GM21576 (cell line): ENCODE measurements around the gene STPG1.

Experiments used
- ATAC-seq: cut with Tn5 transposase; IDR thresholded peaks from one replicate; pipeline ENCODE4 v1.9.1; 2021; ENCODE audit warnings: mild to moderate bottlenecking, moderate library complexity; ENCODE audit not compliant: unreplicated experiment

The STPG1 gene

GRCh38 chr1:24427545-24427862 lies 13.9 kb upstream of the STPG1 start:
- no peak for ATAC-seq

DNA sequence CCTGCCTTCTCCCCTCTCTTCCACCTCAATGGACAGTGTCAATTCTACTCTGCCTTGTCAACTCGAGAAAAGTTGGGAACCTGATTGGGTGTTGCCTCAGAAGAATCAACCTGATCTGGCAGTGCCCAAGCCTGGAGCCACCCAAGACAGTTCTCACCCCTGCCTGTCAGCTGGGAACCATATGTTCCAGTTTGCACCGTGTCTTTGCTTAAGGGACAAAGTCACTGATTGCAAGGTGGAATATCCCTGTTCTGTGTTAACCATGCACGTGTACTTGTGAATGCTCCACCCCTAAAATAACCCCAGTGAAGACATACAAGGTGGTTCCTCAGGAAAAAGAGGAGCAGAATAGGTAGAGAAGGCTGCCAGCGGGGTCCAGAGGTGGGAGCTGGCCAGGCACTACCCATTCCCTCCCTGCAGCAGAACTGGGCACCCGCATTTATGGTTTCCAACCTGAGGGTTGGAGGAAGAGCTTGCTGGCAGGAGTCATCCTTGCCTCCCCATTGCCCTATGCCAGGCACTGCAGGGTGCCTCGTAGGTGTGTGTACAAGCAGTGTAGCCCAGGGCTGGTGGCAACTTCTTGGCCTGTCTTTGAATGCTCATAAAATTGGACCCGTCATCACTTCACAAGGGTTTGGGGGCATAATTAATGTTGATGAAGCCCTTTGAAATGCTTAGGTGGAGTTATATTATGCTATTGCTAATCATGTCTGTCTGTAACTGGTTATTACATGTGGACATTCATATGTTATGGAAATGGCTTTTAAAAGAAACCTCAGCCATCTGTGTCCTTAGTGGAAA lies 13.4 kb upstream of the STPG1 start:
- no peak for ATAC-seq

DNA sequence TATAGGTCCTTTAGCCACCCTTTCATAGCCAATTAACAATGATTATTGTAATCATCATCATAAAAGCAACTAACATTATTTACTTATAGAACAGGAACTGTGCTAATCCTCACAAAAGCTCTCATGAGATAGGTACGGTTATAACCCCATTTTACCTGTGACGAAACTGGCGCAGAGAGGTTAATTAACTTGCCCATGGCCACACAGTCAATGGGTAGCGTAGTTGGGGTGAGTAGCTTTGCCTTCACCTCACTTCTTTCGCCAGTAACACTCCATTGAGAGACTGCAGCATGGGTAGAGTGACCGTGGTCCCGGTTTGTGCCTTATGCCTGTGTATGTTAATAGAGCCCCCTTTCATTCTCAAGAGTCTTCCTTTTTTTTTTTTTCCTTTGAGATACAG lies 12.3 kb upstream of the STPG1 start:
- no peak for ATAC-seq

DNA sequence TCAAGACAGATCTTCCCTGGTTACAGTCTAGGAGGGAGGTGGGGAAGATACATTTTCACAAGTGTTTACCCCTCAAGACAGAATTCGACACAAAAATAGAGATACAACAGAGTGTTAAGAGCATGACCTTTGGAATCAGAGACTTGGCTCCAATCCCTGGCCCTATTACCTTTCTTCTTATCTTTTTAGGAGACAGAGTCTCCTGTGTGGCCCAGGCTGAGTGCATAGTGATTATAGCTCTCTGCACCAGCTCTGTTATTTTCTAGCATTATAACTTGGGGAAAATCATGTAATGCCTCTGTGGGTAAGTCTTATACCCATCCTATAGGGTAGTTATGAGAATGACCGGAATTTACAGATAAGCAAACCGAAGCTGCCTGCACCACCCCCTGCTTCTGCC lies 11.9 kb upstream of the STPG1 start:
- no peak for ATAC-seq

- no peak for ATAC-seq
These were observed 11.4 kb upstream of the STPG1 start for GRCh38 chr1:24424990-24425389.

DNA sequence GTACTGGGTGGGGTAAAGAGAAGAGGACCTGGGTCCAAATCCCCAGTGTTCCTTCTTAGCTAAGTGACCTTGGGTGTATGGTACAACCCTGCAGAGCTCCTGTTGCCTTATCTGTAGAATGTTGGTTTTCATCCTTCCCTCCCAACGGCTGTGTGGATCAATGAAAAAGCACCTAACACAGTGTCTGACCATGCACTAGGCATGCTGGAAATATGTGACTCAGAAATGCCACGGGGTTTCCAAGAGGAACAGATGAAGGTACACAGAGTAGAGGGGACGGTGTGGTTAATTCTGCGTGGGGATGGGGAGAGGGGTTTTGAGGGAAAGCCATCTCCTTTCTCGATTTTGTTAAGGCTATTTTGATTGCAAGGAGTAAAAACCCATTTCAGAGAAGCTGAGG lies 10.6 kb upstream of the STPG1 start:
- ATAC-seq, result no peak

DNA sequence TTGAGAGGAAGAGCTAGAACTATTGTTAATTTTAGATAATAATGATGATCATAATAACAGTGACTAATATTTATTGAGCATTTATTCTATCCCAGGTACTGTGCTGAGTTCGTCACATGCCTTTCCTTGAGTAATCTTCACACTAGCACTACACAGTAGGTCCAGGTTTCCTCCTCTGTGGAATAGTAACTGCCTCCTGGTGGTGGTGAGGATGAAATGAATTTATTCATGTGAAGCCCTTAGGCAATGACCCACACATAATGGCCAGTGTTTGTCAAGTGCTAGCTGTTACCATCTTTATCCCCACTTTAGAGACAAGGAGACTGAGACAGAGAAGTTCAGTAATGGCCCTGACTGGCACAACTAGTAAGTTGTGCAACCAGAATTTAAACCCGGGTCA lies 7.9 kb upstream of the STPG1 start:
- no peak for ATAC-seq

DNA sequence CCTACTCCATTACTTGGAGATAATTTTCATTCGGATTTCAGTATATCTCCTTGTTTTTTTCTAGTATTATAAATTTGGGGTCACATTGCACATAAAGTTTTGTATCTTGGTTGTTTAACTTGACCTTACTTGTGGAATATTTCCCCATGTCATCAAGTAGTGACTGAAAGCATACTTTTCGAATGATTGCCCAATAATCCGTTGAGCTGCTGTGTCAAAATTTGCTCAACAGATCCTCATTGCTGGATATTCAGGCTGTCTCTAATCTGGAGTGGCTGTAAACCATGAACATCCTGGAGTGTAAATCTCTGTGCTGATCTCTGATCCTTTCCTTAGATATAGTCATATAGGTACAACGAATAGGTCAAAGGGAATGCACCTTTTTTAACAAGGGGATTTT lies 7.0 kb upstream of the STPG1 start:
- no peak for ATAC-seq

GRCh38 chr1:24418898-24419628 lies 5.5 kb upstream of the STPG1 start:
- ATAC-seq, result no peak

DNA sequence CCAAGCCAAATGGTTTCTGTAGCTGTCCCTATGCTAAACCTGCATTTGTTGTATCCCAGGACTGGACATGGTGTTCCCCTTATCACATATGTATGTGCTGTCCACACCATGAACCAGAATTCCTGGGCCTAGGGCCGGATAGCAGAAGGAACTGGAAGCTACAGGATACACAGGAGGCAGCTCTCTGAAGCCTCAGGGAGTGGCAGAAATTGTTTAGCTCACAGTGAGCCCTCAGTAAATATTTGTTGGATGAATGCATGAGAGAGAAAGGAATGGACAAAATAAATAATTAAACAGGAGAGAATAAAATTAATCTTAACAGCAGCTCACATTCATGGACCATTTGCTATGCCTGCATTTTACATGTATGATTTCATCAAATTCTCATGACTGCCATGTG lies 4.1 kb upstream of the STPG1 start:
- no peak for ATAC-seq

DNA sequence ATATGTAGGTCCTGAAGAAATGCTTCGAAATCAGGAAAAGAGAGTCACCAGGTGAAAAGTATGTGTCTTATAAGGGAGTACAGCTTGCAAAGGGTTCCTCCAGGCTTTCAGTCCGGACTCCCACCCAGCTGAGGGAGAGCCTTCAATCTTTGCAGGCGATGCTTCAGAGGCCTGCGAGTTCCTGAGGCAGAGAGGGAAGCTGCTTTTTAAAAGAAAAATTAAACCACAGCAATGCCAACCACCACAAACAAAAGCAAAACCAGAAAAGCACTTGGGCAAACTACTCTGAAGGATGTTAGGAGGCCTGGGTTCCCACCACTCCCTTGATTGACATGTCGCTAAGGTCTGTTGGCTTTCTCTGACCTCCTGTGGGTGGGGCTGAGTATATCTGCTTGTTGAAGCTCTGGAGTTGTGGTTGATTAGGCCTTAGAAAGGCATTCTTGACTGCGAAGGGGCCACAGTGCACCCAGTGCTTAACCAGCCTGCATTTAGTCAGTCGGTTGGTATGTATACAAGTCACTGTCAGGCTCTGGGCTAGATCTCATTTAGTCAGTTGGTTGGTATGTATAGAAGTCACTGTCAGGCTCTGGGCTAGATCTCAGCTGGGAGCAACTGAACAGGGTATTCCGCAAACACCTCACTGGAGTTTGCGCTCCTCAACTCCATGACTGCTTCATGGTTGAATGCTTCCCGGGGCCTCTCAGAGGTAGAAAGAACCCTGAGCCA lies 3.2 kb upstream of the STPG1 start:
- no peak for ATAC-seq

- ATAC-seq, result peak; percentile 5
These were observed 2.5 kb upstream of the STPG1 start for GRCh38 chr1:24415910-24416665.

- ATAC-seq, result peak; percentile 93
These were observed 1.8 kb upstream of the STPG1 start, which contains the start of gene NIPAL3 for GRCh38 chr1:24415334-24415909. TSS of gene NIPAL3 (plus strand) at chr1:24415802. CDS start at chr1:24419548, 3,746 bp downstream.

- no peak for ATAC-seq
These were observed 1.3 kb upstream of the STPG1 start for GRCh38 chr1:24414775-24415333.

DNA sequence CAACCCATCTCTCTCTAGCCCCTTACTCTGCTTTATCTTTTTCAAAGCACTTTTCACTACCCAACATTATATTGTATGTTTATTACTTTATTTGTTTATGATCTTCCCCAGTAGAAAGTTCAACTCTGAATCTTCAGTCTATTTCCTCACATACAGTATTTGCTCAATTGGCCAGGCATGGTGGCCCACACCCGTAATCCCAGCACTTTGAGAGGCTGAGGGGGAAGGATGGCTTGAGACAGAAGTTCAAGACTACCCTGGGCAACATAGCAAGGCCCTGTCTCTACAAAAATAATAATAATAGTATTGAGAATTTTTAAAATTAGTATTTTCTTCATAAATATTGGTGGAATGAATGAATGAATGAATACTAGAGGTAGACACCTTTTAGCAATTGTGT lies 1.2 kb downstream of the STPG1 start:
- ATAC-seq, result no peak

GRCh38 chr1:24411963-24412362 lies 1.6 kb downstream of the STPG1 start:
- ATAC-seq, result no peak

DNA sequence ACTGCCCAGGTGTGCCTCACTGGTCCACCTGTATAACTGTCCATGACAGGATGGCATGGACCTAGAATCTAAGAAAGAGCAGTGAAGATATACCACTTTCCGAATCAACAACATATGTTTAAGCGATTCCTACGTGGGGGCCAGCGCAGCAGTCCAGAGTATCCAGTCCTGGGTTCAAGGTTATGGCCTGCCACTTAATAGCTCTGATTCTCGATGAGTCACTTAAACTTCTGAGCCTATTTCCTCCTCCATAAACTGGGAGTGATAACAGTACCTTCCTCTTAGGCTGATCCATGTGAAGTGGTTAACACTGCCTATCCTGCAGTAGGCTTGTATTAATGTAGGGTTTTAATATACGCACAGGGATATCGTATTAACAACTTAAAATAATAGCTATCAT lies 2.8 kb downstream of the STPG1 start:
- ATAC-seq, result no peak

GRCh38 chr1:24409535-24409934 lies 4.0 kb downstream of the STPG1 start:
- ATAC-seq, result no peak

DNA sequence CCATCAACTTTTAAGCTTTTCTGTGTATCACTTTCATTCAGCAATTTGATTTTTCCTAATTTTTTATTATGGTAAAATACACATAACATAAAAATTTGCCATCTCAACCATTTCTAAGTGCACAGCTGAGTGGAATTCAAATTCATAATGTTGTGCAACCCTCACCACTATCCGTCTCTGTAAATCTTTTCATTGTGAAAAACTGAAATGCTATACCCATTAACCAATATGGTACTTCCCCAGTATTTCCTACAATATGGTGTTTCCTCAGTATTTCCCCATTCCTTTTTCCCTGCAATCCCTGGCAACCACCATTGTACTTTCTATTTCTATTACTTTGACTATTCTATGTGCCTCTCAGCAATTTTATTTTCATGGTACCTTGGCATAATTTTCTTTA lies 6.8 kb downstream of the STPG1 start:
- ATAC-seq, result no peak

DNA sequence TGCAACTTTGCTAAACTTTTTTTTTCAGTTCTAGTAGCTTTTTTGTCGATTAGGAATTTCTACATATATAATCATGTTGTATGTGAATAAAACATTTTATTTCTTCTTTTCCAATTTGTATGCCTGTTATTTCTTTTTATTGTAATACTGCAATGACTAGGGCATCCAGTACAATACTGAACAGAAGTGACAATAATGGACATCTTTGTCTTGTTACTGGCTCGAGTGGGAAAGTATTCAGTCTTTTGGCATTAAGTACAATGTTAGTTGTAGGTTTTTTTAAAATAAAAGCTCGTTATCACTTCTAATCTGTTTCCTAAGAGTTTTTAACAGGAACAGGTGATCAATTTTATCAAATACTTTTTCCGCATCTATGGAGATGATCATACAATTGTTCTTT lies 9.8 kb downstream of the STPG1 start:
- ATAC-seq, result no peak
